PFSK-1 (cell line): ENCODE data around the gene SNAPC1.

Experiments used
- FOXP2 ChIP-seq: optimal IDR thresholded peaks from 2 replicates; pipeline ENCODE3; 2011; ENCODE audit warnings: borderline replicate concordance, control low read depth, inconsistent platforms; ENCODE audit not compliant: insufficient read depth; ENCODE audit errors: extremely low read length, extremely low read depth
- POLR2AphosphoS5 ChIP-seq: IDR thresholded peaks from 2 replicates; pipeline ENCODE4 v1.6.1; 2012; ENCODE audit warnings: low read depth, mild to moderate bottlenecking, control low read depth, low read length, moderate library complexity
- SIN3A ChIP-seq: IDR thresholded peaks from 2 replicates; pipeline ENCODE4 v1.6.1; 2012; ENCODE audit warnings: mild to moderate bottlenecking, low read length, moderate library complexity, borderline replicate concordance; ENCODE audit not compliant: insufficient read depth
- TAF1 ChIP-seq: IDR thresholded peaks from 2 replicates; pipeline ENCODE4 v1.6.1; 2012; ENCODE audit warnings: low read length, control low read depth, borderline replicate concordance; ENCODE audit not compliant: insufficient read depth
- TF ChIP-seq, protein P1 (sequence below), 2 experiments: IDR thresholded peaks; 2 replicates each; pipeline versions ENCODE4 v1.6.1 to v1.8.0; 2011 to 2012; ENCODE audit warnings: low read depth in 2 of 2, low read length in 2 of 2, control low read depth in 1 of 2, inconsistent platforms in 1 of 2, mild to moderate bottlenecking in 1 of 2, moderate library complexity in 1 of 2; ENCODE audit not compliant: insufficient read depth in 1 of 2

The SNAPC1 gene

DNA sequence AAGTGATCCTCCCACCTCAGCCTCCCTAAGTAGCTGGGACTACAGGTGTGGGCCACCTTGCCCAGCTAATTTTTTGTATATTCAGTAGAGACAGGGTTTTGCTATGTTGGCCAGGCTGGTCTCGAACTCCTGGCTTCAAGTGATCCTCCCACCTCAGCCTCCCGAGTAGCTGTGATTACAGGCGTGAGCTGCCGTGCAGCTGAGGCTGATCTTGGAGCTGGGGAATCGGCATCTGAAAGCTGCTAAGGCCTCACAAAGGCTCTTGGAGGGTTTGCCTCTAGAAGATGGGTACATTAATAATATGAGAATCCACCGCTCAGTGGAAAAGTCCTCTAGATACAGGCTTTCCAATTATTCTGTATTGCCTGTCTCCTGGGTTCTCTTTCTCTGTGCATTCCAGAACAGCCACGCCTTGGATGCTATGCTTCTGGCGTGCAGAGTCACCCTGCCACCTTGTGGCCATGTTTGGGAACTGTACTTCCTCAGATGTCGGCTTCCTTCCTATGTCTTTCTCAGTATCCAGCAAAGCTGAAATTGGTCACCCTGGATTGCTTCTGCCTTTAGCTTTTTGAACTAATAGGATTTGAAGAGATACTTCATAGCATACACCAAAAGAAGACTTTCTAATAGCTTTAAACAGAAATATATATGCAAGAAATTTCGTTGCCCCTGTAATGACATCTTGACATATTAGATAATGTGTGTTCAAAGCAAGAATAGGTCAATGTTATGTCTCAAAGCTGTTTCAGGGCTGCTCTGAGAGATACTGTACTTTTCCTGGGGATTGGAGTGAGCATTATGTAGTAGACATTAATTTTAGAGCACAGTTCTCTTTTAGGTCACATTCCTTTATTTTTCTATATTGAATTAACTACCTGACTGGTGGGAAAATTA is 75.4 kb downstream of the SNAPC1 start:
- TF ChIP-seq SIN3A: no peak
- no peak for TF ChIP-seq FOXP2
- no peak for TF ChIP-seq POLR2AphosphoS5
- TF ChIP-seq, protein P1, sequence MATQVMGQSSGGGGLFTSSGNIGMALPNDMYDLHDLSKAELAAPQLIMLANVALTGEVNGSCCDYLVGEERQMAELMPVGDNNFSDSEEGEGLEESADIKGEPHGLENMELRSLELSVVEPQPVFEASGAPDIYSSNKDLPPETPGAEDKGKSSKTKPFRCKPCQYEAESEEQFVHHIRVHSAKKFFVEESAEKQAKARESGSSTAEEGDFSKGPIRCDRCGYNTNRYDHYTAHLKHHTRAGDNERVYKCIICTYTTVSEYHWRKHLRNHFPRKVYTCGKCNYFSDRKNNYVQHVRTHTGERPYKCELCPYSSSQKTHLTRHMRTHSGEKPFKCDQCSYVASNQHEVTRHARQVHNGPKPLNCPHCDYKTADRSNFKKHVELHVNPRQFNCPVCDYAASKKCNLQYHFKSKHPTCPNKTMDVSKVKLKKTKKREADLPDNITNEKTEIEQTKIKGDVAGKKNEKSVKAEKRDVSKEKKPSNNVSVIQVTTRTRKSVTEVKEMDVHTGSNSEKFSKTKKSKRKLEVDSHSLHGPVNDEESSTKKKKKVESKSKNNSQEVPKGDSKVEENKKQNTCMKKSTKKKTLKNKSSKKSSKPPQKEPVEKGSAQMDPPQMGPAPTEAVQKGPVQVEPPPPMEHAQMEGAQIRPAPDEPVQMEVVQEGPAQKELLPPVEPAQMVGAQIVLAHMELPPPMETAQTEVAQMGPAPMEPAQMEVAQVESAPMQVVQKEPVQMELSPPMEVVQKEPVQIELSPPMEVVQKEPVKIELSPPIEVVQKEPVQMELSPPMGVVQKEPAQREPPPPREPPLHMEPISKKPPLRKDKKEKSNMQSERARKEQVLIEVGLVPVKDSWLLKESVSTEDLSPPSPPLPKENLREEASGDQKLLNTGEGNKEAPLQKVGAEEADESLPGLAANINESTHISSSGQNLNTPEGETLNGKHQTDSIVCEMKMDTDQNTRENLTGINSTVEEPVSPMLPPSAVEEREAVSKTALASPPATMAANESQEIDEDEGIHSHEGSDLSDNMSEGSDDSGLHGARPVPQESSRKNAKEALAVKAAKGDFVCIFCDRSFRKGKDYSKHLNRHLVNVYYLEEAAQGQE (IDR thresholded peaks at IDR 0.05; ENCODE audit: insufficient read depth in 1 of 2, low read depth in 2 of 2, low read length in 2 of 2): no peak

DNA sequence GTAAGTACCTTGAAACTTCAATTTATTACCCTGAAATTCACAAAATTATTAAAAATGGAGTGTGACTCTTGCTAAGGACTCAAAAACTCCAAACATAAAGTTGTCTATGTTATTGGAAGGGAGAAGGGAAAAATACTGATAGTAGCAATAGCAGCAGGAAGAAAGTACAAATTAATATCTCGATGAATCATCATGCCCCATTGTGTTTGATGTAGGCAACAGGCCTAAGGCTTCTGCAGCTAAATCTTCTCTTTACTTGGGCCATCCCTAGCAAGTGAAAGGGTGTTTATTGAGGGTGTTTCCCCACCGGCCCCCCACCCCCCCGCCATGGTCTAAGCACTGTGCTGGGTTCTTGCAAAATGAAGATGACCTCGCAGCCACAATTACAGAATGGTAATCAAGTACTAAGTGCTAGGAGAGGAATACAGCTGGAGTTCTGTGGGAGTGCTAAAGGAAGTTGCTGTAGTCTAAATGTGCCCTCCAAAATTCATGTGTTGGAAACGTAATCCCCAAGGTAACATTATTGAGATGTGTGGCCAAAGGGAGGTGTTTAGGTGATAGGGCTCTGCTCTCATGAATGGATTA is 76.5 kb downstream of the SNAPC1 start:
- TF ChIP-seq TAF1: no peak
- TF ChIP-seq, protein P1 (IDR thresholded peaks at IDR 0.05; ENCODE audit: insufficient read depth in 1 of 2, low read depth in 2 of 2, low read length in 2 of 2): no peak
- TF ChIP-seq SIN3A: no peak
- no peak for TF ChIP-seq POLR2AphosphoS5
- no peak for TF ChIP-seq FOXP2

DNA sequence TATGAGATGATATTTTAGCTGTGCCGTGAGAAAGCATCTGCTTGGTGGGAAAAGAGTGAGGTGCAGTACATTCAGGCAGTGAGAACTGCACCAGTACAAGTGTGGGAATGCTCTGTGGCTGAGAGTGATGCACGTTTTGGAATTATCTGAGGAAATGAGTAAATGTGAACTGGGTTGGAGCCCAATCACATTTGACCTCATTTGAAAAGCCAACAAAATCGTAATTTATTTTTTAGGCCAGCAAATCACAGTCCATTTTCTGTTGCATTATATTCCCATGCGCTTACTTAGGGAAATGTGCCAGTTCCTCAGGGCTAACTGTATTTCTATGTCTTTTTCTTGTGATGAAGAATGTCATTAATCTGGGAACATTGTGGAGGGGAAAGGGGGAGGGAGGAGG is 77.3 kb downstream of the SNAPC1 start:
- TF ChIP-seq, protein P1 (IDR thresholded peaks at IDR 0.05; ENCODE audit: insufficient read depth in 1 of 2, low read depth in 2 of 2, low read length in 2 of 2): no peak

- no peak for TF ChIP-seq SIN3A
- no peak for TF ChIP-seq FOXP2
- TF ChIP-seq POLR2AphosphoS5: no peak
- TF ChIP-seq, protein P1 (IDR thresholded peaks at IDR 0.05; ENCODE audit: insufficient read depth in 1 of 2, low read depth in 2 of 2, low read length in 2 of 2): no peak
- TF ChIP-seq TAF1: no peak
These were observed 78.9 kb downstream of the SNAPC1 start for GRCh38 chr14:61841145-61841544.
